ENCODE measurements around the gene TMEM108.

TMEM108 gene

GRCh38 chr3:133103706-133104105 is 65.5 kb downstream of the TMEM108 start:
- TF ChIP-seq CTCF (IDR thresholded peaks at IDR 0.05; ENCODE audit: low read depth, low read length) (no peak), MYC (IDR thresholded peaks at IDR 0.05; ENCODE audit: low read depth, low read length) (no peak), POLR2A (IDR thresholded peaks at IDR 0.05; ENCODE audit: extremely low read depth, insufficient read length) (no peak), MAX (IDR thresholded peaks at IDR 0.05; ENCODE audit: low read depth, low read length) (no peak)

GRCh38 chr3:133106169-133106568 is 68.0 kb downstream of the TMEM108 start:
- TF ChIP-seq POLR2A (IDR thresholded peaks at IDR 0.05; ENCODE audit: extremely low read depth, insufficient read length): no peak
- TF ChIP-seq CTCF (IDR thresholded peaks at IDR 0.05; ENCODE audit: low read depth, low read length): no peak
- TF ChIP-seq MYC (IDR thresholded peaks at IDR 0.05; ENCODE audit: low read depth, low read length): no peak
- no peak for TF ChIP-seq MAX (IDR thresholded peaks at IDR 0.05; ENCODE audit: low read depth, low read length)
- H3K4me3 ChIP-seq (ENCODE audit: low read depth, low read length): no peak overlapping the region
- DNase-seq (ENCODE audit: low read depth): no peak

More at GRCh38 chr3:133103706-133104105, 65.5 kb downstream of the TMEM108 start:
- H3K4me3 ChIP-seq (ENCODE audit: low read depth, low read length): no peak overlapping the region
- DNase-seq (ENCODE audit: low read depth): no peak

GRCh38 chr3:133112666-133113065 is 74.5 kb downstream of the TMEM108 start:
- no peak for DNase-seq (ENCODE audit: low read depth)
- TF ChIP-seq POLR2A (IDR thresholded peaks at IDR 0.05; ENCODE audit: extremely low read depth, insufficient read length): no peak
- no peak for TF ChIP-seq MAX (IDR thresholded peaks at IDR 0.05; ENCODE audit: low read depth, low read length)
- no peak for TF ChIP-seq MYC (IDR thresholded peaks at IDR 0.05; ENCODE audit: low read depth, low read length)
- TF ChIP-seq CTCF (IDR thresholded peaks at IDR 0.05; ENCODE audit: low read depth, low read length): no peak
- H3K4me3 ChIP-seq (ENCODE audit: low read depth, low read length): no peak overlapping the region

- TF ChIP-seq MAX (IDR thresholded peaks at IDR 0.05; ENCODE audit: low read depth, low read length) (no peak), POLR2A (IDR thresholded peaks at IDR 0.05; ENCODE audit: extremely low read depth, insufficient read length) (no peak), CTCF (IDR thresholded peaks at IDR 0.05; ENCODE audit: low read depth, low read length) (no peak), MYC (IDR thresholded peaks at IDR 0.05; ENCODE audit: low read depth, low read length) (no peak)
- H3K4me3 ChIP-seq (ENCODE audit: low read depth, low read length): no peak overlapping the region
- no peak for DNase-seq (ENCODE audit: low read depth)
Observed at GRCh38 chr3:133113526-133113925, 75.3 kb downstream of the TMEM108 start.

- TF ChIP-seq POLR2A (IDR thresholded peaks at IDR 0.05; ENCODE audit: extremely low read depth, insufficient read length) (no peak), CTCF (IDR thresholded peaks at IDR 0.05; ENCODE audit: low read depth, low read length) (no peak), MYC (IDR thresholded peaks at IDR 0.05; ENCODE audit: low read depth, low read length) (no peak), MAX (IDR thresholded peaks at IDR 0.05; ENCODE audit: low read depth, low read length) (no peak)
- no peak for DNase-seq (ENCODE audit: low read depth)
- H3K4me3 ChIP-seq (ENCODE audit: low read depth, low read length): no peak overlapping the region
Observed at GRCh38 chr3:133113927-133114597, 75.9 kb downstream of the TMEM108 start.

All from NB4 (cell line).